ENCODE data around the gene CDC7. TPM values are rescaled to one million over a fixed set of nuclear protein-coding genes. Genes with fewer than 3 reads are reported as not detected.

The CDC7 gene
- total RNA-seq, 1 donor from 2014 or later: 4.0 TPM

DNA sequence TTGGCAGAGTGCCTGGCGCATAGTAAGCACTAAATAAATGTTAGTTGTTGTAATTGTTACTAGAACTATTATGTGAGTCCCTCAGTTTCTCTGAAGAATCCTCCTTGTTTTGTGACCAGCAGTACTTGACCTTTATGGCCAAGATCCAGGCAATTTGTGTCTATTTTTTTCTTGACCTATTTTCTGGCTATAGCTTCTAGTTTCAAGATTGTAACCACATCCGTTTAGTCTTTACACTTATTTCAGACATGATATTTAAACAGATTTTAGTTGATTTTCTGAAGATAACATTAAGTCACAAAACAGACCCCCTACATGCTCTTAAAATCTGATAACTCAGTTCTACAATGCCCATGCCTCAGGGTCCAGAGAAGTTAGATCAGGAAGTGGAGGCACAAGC lies 50.3 kb downstream of the CDC7 start:
- H2AFZ ChIP-seq (ENCODE audit: low read depth, low read length): no peak overlapping the region
- peaks cover 8% of the 10 kb centered on the region for H3K4me1 ChIP-seq (ENCODE audit: insufficient read depth, low read length)
- H4K20me1 ChIP-seq (ENCODE audit: insufficient read depth, low read length): no peaks in the 10 kb centered on the region
- H3K9me3 Mint-ChIP-seq (ENCODE audit: unreplicated experiment): peaks cover 2% of the 10 kb centered on the region
- TF ChIP-seq, protein P1, sequence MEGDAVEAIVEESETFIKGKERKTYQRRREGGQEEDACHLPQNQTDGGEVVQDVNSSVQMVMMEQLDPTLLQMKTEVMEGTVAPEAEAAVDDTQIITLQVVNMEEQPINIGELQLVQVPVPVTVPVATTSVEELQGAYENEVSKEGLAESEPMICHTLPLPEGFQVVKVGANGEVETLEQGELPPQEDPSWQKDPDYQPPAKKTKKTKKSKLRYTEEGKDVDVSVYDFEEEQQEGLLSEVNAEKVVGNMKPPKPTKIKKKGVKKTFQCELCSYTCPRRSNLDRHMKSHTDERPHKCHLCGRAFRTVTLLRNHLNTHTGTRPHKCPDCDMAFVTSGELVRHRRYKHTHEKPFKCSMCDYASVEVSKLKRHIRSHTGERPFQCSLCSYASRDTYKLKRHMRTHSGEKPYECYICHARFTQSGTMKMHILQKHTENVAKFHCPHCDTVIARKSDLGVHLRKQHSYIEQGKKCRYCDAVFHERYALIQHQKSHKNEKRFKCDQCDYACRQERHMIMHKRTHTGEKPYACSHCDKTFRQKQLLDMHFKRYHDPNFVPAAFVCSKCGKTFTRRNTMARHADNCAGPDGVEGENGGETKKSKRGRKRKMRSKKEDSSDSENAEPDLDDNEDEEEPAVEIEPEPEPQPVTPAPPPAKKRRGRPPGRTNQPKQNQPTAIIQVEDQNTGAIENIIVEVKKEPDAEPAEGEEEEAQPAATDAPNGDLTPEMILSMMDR (IDR thresholded peaks at IDR 0.05; ENCODE audit: insufficient read depth, low read depth, low read length): no peak
- no peak for TF ChIP-seq EZH2 (IDR thresholded peaks at IDR 0.05; ENCODE audit: insufficient read depth, low read length)
- peaks cover 2% of the 10 kb centered on the region for H3K36me3 Mint-ChIP-seq (ENCODE audit: low read depth, unreplicated experiment)
- no peak overlapping the region for H3K4me3 ChIP-seq (ENCODE audit: insufficient read depth, low read depth, low read length)
- H3K27me3 Mint-ChIP-seq (ENCODE audit: low read depth, unreplicated experiment): peaks cover 20% of the 10 kb centered on the region
- no peak overlapping the region for H3K27ac Mint-ChIP-seq (ENCODE audit: unreplicated experiment)
- H3K27ac ChIP-seq (ENCODE audit: low read depth, low read length): no peak overlapping the region
- H3K4me3 Mint-ChIP-seq (ENCODE audit: unreplicated experiment): no peak overlapping the region
- DNase-seq (ENCODE audit: low read depth) (no peak), FAIRE-seq (no peak)
- no peaks in the 10 kb centered on the region for H3K79me2 ChIP-seq (ENCODE audit: insufficient read depth, low read length)
- H3K9ac ChIP-seq (ENCODE audit: low read length): no peak overlapping the region
- no peaks in the 10 kb centered on the region for H3K9me3 ChIP-seq (ENCODE audit: insufficient read depth, low read depth, low read length)
- no peak overlapping the region for H3K4me2 ChIP-seq (ENCODE audit: low read length)
- peaks cover 10% of the 10 kb centered on the region for H3K27me3 ChIP-seq (ENCODE audit: insufficient read depth, low read length)
- H3K4me1 Mint-ChIP-seq (ENCODE audit: low read depth, unreplicated experiment): peaks cover 20% of the 10 kb centered on the region
- H3K36me3 ChIP-seq (ENCODE audit: insufficient read depth, low read length): no peaks in the 10 kb centered on the region

DNA sequence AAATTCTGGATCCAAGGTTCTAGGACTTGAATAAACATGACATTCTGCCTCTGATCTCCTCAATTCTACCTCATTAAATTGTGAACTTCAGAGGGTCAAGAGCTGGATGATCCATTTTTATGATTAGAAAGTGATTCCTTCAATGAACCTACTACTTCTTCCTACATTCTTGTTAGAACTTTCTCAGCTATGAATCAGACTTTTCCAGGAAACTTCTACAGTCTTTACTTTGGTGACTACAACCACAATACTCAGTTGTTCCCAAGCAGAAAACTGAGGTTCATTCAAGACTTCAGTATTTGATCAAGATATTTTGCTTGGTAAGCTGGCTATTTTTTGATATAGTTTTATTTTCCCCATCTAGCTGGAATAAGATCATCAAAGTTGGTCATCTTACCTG lies 51.4 kb downstream of the CDC7 start:
- Histone ChIP-seq H3K9ac (ENCODE audit: low read length) (no peak overlapping the region), H3K36me3 (ENCODE audit: insufficient read depth, low read length) (no peaks in the 10 kb centered on the region), H3K4me2 (ENCODE audit: low read length) (no peak overlapping the region), H4K20me1 (ENCODE audit: insufficient read depth, low read length) (no peaks in the 10 kb centered on the region), H2AFZ (ENCODE audit: low read depth, low read length) (no peak overlapping the region), H3K4me3 (ENCODE audit: insufficient read depth, low read depth, low read length) (no peak overlapping the region), H3K9me3 (ENCODE audit: insufficient read depth, low read depth, low read length) (no peaks in the 10 kb centered on the region), H3K27ac (ENCODE audit: low read depth, low read length) (no peak overlapping the region), H3K27me3 (ENCODE audit: insufficient read depth, low read length) (peaks cover 10% of the 10 kb centered on the region), H3K79me2 (ENCODE audit: insufficient read depth, low read length) (no peaks in the 10 kb centered on the region), H3K4me1 (ENCODE audit: insufficient read depth, low read length) (peaks cover 9% of the 10 kb centered on the region)
- no peak overlapping the region for H3K27ac Mint-ChIP-seq (ENCODE audit: unreplicated experiment)
- H3K36me3 Mint-ChIP-seq (ENCODE audit: low read depth, unreplicated experiment): peaks cover 2% of the 10 kb centered on the region
- FAIRE-seq: no peak
- TF ChIP-seq, protein P1 (IDR thresholded peaks at IDR 0.05; ENCODE audit: insufficient read depth, low read depth, low read length): no peak
- TF ChIP-seq EZH2 (IDR thresholded peaks at IDR 0.05; ENCODE audit: insufficient read depth, low read length): no peak
- no peak overlapping the region for H3K4me3 Mint-ChIP-seq (ENCODE audit: unreplicated experiment)
- peaks cover 2% of the 10 kb centered on the region for H3K9me3 Mint-ChIP-seq (ENCODE audit: unreplicated experiment)
- peaks cover 29% of the 10 kb centered on the region for H3K4me1 Mint-ChIP-seq (ENCODE audit: low read depth, unreplicated experiment)
- H3K27me3 Mint-ChIP-seq (ENCODE audit: low read depth, unreplicated experiment): peaks cover 14% of the 10 kb centered on the region
- DNase-seq (ENCODE audit: low read depth): no peak

DNA sequence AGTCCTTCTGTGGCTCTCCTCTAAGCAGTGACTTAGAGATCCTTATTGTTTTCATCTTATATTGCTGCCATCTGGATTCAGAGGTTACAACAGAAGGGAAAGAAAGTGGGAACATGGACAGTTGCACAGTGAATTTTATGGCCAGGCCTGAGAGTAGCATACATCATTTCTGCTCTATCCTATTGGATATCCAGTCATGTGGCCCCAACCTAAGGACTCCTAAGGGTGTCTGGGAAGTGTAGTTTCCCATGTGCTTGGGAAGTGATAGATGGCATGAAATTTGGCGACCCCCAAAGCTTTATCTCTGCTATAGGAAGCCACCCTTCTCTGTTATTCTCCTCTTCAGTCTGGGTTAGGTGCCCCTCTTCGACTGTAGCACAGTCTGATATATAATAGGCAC lies 51.9 kb downstream of the CDC7 start:
- H3K9me3 ChIP-seq (ENCODE audit: insufficient read depth, low read depth, low read length): no peaks in the 10 kb centered on the region
- Mint-ChIP-seq H3K27ac (ENCODE audit: unreplicated experiment) (no peak overlapping the region), H3K4me1 (ENCODE audit: low read depth, unreplicated experiment) (peaks cover 29% of the 10 kb centered on the region), H3K4me3 (ENCODE audit: unreplicated experiment) (no peak overlapping the region), H3K36me3 (ENCODE audit: low read depth, unreplicated experiment) (no peaks in the 10 kb centered on the region), H3K9me3 (ENCODE audit: unreplicated experiment) (no peaks in the 10 kb centered on the region), H3K27me3 (ENCODE audit: low read depth, unreplicated experiment) (peaks cover 9% of the 10 kb centered on the region)
- no peak for DNase-seq (ENCODE audit: low read depth)
- H3K4me3 ChIP-seq (ENCODE audit: insufficient read depth, low read depth, low read length): no peak overlapping the region
- no peaks in the 10 kb centered on the region for H3K79me2 ChIP-seq (ENCODE audit: insufficient read depth, low read length)
- H3K27me3 ChIP-seq (ENCODE audit: insufficient read depth, low read length): peaks cover 6% of the 10 kb centered on the region
- no peak overlapping the region for H3K4me2 ChIP-seq (ENCODE audit: low read length)
- TF ChIP-seq, protein P1 (IDR thresholded peaks at IDR 0.05; ENCODE audit: insufficient read depth, low read depth, low read length): no peak
- no peak for TF ChIP-seq EZH2 (IDR thresholded peaks at IDR 0.05; ENCODE audit: insufficient read depth, low read length)
- H3K9ac ChIP-seq (ENCODE audit: low read length): no peak overlapping the region
- H3K4me1 ChIP-seq (ENCODE audit: insufficient read depth, low read length): peaks cover 9% of the 10 kb centered on the region
- H3K27ac ChIP-seq (ENCODE audit: low read depth, low read length): no peak overlapping the region
- FAIRE-seq: no peak
- H2AFZ ChIP-seq (ENCODE audit: low read depth, low read length): no peak overlapping the region
- H3K36me3 ChIP-seq (ENCODE audit: insufficient read depth, low read length): no peaks in the 10 kb centered on the region
- H4K20me1 ChIP-seq (ENCODE audit: insufficient read depth, low read length): no peaks in the 10 kb centered on the region

Measured in astrocyte (in vitro differentiated cells and primary cell).